ENCODE measurements around the gene NXF1.

Gene NXF1

GRCh38 chr11:62777389-62777788 is 27.9 kb downstream of the NXF1 start:
- H3K9ac ChIP-seq (ENCODE audit: low read depth, low read length, poor library complexity, severe bottlenecking), result no peak overlapping the region
- H3K4me2 ChIP-seq (ENCODE audit: low read depth, low read length, poor library complexity, severe bottlenecking), result no peak overlapping the region
- TF ChIP-seq EZH2phosphoT487 (IDR thresholded peaks at IDR 0.05; ENCODE audit: borderline replicate concordance) (no peak), CTCF (conservative IDR thresholded peaks at IDR 0.05; ENCODE audit: low read length) (no peak)
- H3K9me3 ChIP-seq (ENCODE audit: insufficient read depth, low read depth, low read length), result no peaks in the 10 kb centered on the region
- H2AFZ ChIP-seq (ENCODE audit: low read length), result no peak overlapping the region
- 0 out of 2 replicates have a peak, but pooled peaks cover under 1% of the 10 kb centered on the region for H3K79me2 ChIP-seq (ENCODE audit: insufficient read depth, low read length)
- H4K20me1 ChIP-seq (ENCODE audit: insufficient read depth, low read length, poor library complexity, severe bottlenecking), result no peaks in the 10 kb centered on the region
- no peaks in the 10 kb centered on the region for H3K9me2 ChIP-seq (replicated peaks; ENCODE audit: low read depth, low read length)
- H3K4me1 ChIP-seq (ENCODE audit: insufficient read depth, low read length, poor library complexity, severe bottlenecking), result no peaks in the 10 kb centered on the region
- H3F3A ChIP-seq (ENCODE audit: low read depth), result no peaks in the 10 kb centered on the region
- H3K27me3 ChIP-seq (ENCODE audit: insufficient read depth, low read length, poor library complexity, severe bottlenecking), result no peaks in the 10 kb centered on the region
- no peak overlapping the region for H3K4me3 ChIP-seq (ENCODE audit: low read length, poor library complexity, severe bottlenecking)
- H3K36me3 ChIP-seq (ENCODE audit: insufficient read depth, low read length), result peaks cover 14% of the 10 kb centered on the region; the same call in 1 of the 2 replicates

- Histone ChIP-seq H3K4me1 (ENCODE audit: insufficient read depth, low read length, poor library complexity, severe bottlenecking) (peaks cover under 1% of the 10 kb centered on the region), H3K9me2 (replicated peaks; ENCODE audit: low read depth, low read length) (no peaks in the 10 kb centered on the region), H4K20me1 (ENCODE audit: insufficient read depth, low read length, poor library complexity, severe bottlenecking) (no peaks in the 10 kb centered on the region), H3K79me2 (ENCODE audit: insufficient read depth, low read length) (peaks cover 8% of the 10 kb centered on the region; the same call in 1 of the 2 replicates), H3F3A (ENCODE audit: low read depth) (0 out of 2 replicates have a peak, but pooled peaks cover 3% of the 10 kb centered on the region), H3K4me3 (ENCODE audit: low read length, poor library complexity, severe bottlenecking) (no peak overlapping the region), H3K27me3 (ENCODE audit: insufficient read depth, low read length, poor library complexity, severe bottlenecking) (no peaks in the 10 kb centered on the region), H3K9me3 (ENCODE audit: insufficient read depth, low read depth, low read length) (no peaks in the 10 kb centered on the region), H3K4me2 (ENCODE audit: low read depth, low read length, poor library complexity, severe bottlenecking) (no peak overlapping the region), H3K36me3 (ENCODE audit: insufficient read depth, low read length) (peaks cover 14% of the 10 kb centered on the region; the same call in 1 of the 2 replicates), H2AFZ (ENCODE audit: low read length) (no peak overlapping the region), H3K9ac (ENCODE audit: low read depth, low read length, poor library complexity, severe bottlenecking) (no peak overlapping the region)
- TF ChIP-seq CTCF (conservative IDR thresholded peaks at IDR 0.05; ENCODE audit: low read length), result no peak
- no peak for TF ChIP-seq EZH2phosphoT487 (IDR thresholded peaks at IDR 0.05; ENCODE audit: borderline replicate concordance)
Measured at GRCh38 chr11:62775646-62776045, 29.6 kb downstream of the NXF1 start.

DNA sequence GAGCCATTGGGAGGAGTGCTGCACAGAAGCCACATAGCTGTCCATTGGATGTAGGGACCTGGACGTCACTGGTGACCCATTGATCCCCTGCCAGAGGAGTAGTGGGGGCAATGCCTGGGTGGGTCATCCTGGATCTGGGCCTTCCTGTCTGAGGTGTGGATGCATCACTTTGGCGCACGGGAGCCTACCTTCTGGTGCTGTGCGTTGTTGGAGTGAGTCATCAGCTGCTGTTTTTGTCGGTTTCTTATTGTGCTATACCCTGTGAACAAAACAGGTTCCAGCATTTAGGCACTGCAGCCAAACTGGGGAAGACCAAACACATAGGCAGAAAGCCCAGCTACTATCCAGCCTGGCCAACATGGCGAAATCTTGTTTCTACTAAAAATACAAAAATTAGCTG is 30.8 kb downstream of the NXF1 start:
- no peaks in the 10 kb centered on the region for H4K20me1 ChIP-seq (ENCODE audit: insufficient read depth, low read length, poor library complexity, severe bottlenecking)
- H3K4me2 ChIP-seq (ENCODE audit: low read depth, low read length, poor library complexity, severe bottlenecking), result no peak overlapping the region
- H3K9ac ChIP-seq (ENCODE audit: low read depth, low read length, poor library complexity, severe bottlenecking), result no peak overlapping the region
- H3F3A ChIP-seq (ENCODE audit: low read depth), result 0 out of 2 replicates have a peak, but pooled peaks cover 6% of the 10 kb centered on the region
- H3K9me3 ChIP-seq (ENCODE audit: insufficient read depth, low read depth, low read length), result no peaks in the 10 kb centered on the region
- no peak overlapping the region for H3K4me3 ChIP-seq (ENCODE audit: low read length, poor library complexity, severe bottlenecking)
- H3K36me3 ChIP-seq (ENCODE audit: insufficient read depth, low read length), result peaks cover 14% of the 10 kb centered on the region; the same call in 1 of the 2 replicates
- TF ChIP-seq EZH2phosphoT487 (IDR thresholded peaks at IDR 0.05; ENCODE audit: borderline replicate concordance) (no peak), CTCF (conservative IDR thresholded peaks at IDR 0.05; ENCODE audit: low read length) (no peak)
- peaks cover 8% of the 10 kb centered on the region; the same call in 1 of the 2 replicates for H3K79me2 ChIP-seq (ENCODE audit: insufficient read depth, low read length)
- no peak overlapping the region for H2AFZ ChIP-seq (ENCODE audit: low read length)
- H3K27me3 ChIP-seq (ENCODE audit: insufficient read depth, low read length, poor library complexity, severe bottlenecking), result no peaks in the 10 kb centered on the region
- peaks cover 7% of the 10 kb centered on the region for H3K4me1 ChIP-seq (ENCODE audit: insufficient read depth, low read length, poor library complexity, severe bottlenecking)
- H3K9me2 ChIP-seq (replicated peaks; ENCODE audit: low read depth, low read length), result no peaks in the 10 kb centered on the region

Measured in Loucy (cell line).